Stimulated activated CD4-positive, alpha-beta T cell treated with anti-CD3 and anti-CD28 coated beads, TNF-alpha, amount 100 ng/mL, for 1 hour (primary cell): ENCODE data around the gene MAST3.

Source experiments
- DNase-seq, 3 donors: peaks; one replicate each; pipeline ENCODE4 v3.0.0-alpha.2; 2020; ENCODE audit warnings: low read depth in 3 of 3, low spot score in 1 of 3

Gene MAST3

GRCh38 chr19:18110609-18111232, 13.1 kb downstream of the MAST3 start:
- DNase-seq: no peak

GRCh38 chr19:18112989-18113478, 15.5 kb downstream of the MAST3 start:
- peak; percentile 41 to 75 (median 66) for DNase-seq

- DNase-seq: no peak
Measured at GRCh38 chr19:18113827-18114226, 16.2 kb downstream of the MAST3 start.

- no peak for DNase-seq
Measured at GRCh38 chr19:18114483-18114882, 16.9 kb downstream of the MAST3 start.

- no peak for DNase-seq
Measured at GRCh38 chr19:18117364-18117691, 19.8 kb downstream of the MAST3 start.

- peak; percentile 87 to 96 (median 93) for DNase-seq
Measured at GRCh38 chr19:18117692-18118378, 20.3 kb downstream of the MAST3 start.

GRCh38 chr19:18118420-18119012, 20.9 kb downstream of the MAST3 start:
- no peak for DNase-seq

GRCh38 chr19:18119013-18119716, 21.6 kb downstream of the MAST3 start:
- DNase-seq: no peak

- DNase-seq: peak in 2 of 3 donors; percentile 38 to 44
Measured at GRCh38 chr19:18119717-18120105, 22.1 kb downstream of the MAST3 start.

GRCh38 chr19:18120127-18120526, 22.5 kb downstream of the MAST3 start:
- no peak for DNase-seq

GRCh38 chr19:18121166-18121565, 23.6 kb downstream of the MAST3 start:
- DNase-seq: no peak

- no peak for DNase-seq
Measured at GRCh38 chr19:18122424-18122823, 24.8 kb downstream of the MAST3 start.

- no peak for DNase-seq
Measured at GRCh38 chr19:18122860-18123795, 25.6 kb downstream of the MAST3 start.

GRCh38 chr19:18123819-18124218, 26.2 kb downstream of the MAST3 start:
- DNase-seq: no peak

- DNase-seq: no peak
Measured at GRCh38 chr19:18126097-18126496, 28.5 kb downstream of the MAST3 start.

- DNase-seq: no peak
Measured at GRCh38 chr19:18128044-18128443, 30.5 kb downstream of the MAST3 start.

GRCh38 chr19:18128805-18129204, 31.2 kb downstream of the MAST3 start:
- no peak for DNase-seq

GRCh38 chr19:18130523-18131242, 33.1 kb downstream of the MAST3 start:
- no peak for DNase-seq

- DNase-seq: no peak
Measured at GRCh38 chr19:18131841-18132596, 34.4 kb downstream of the MAST3 start.
